ENCODE measurements around the gene METAP1D. TPM values are rescaled to one million over a fixed set of nuclear protein-coding genes. Genes with fewer than 3 reads are reported as not detected.
A peak's percentile ranks its signal among the peaks of the same experiment; 100 is the strongest.

METAP1D gene
- polyA plus RNA-seq, 2 of the 4 experiments (the other 2 are of a cell fraction) = 7.3 to 13.3 TPM

DNA sequence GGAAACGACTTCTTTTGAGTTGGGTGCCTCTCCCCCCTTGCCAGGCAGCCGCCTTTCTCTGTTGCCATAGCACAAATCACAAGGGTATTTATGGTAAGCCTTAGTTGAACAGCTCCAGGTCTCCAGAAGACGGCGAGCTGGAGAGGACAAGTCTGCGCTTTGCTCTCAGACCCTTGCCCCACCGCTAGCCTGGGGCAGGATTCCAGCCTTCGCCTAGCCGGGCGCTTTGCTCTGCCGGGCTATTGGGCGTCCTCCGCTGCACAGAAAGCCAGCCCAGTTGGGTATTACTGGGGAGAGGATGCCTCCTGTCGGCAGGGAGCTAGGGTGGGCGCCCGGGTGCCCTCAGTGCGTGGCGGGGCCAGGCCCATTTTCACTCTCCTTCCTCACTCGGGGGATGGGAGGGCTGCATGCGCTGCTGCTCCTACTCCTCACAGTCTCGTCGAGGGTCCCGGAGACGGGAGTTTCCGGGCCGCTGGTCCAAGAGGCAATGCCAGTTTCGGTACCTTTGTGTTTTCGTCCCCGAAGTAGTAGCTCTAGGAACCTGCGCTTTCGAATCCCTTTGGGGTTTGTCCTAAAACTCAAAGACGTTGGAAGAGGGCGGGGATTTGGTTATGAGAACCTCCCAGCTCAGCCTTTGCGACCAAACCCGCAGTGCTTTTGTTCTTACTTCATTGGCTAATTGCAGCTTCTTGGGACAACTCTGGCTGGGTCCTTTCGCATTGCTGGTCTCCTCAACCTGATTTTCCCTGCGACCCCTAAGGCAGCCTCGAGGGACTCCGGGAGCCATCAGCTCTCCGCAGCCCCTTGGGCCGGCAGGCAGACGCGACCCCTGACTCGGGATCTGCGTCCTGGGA lies 106.6 kb downstream of the METAP1D start:
- Histone ChIP-seq H3K4me1 (peaks cover 7% of the 10 kb centered on the region; the same call in 2 of the 3 replicates), H3K4me3 (peak overlapping the region; percentile 55), H3K27ac (peak overlapping the region; percentile 58 to 75), H3K9me3 (no peaks in the 10 kb centered on the region), H3K4me2 (peak overlapping the region; percentile 96)
- 22% methylated on average over 27 of the region's 44 CpGs for WGBS (ENCODE audit: missing lambda C conversion rate)
- DNase-seq (ENCODE audit: low read depth in 1 of 2, low spot score in 1 of 2) (peak; percentile 71 to 82), FAIRE-seq (no peak), ATAC-seq (peak; percentile 65 to 78)
- ChIA-PET POLR2A (interaction anchor here (0.6 to 1.2 kb wide), 4 partner anchors 11 to 184 kb away, joined by 3 to 9 read pairs (median 6); partner anchors contain the start of genes DLX1 and HAT1), CTCF (interaction anchor here (0.6 to 9.4 kb wide), 48 partner anchors 10 to 547 kb away, joined by 3 to 128 read pairs (median 4); partner anchors contain the start of genes DLX1, HAT1 and SLC25A12)
- TF ChIP-seq ESRRA (IDR thresholded peaks at IDR 0.05; ENCODE audit: borderline replicate concordance, low read length) = no peak
- no peak for TF ChIP-seq EHF (CRISPR knock-in tag; IDR thresholded peaks at IDR 0.05)
- TF ChIP-seq HOXB13 (CRISPR knock-in tag; IDR thresholded peaks at IDR 0.05; ENCODE audit: low read depth) = no peak
- TF ChIP-seq, protein P1, sequence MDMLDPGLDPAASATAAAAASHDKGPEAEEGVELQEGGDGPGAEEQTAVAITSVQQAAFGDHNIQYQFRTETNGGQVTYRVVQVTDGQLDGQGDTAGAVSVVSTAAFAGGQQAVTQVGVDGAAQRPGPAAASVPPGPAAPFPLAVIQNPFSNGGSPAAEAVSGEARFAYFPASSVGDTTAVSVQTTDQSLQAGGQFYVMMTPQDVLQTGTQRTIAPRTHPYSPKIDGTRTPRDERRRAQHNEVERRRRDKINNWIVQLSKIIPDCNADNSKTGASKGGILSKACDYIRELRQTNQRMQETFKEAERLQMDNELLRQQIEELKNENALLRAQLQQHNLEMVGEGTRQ (IDR thresholded peaks at IDR 0.05) = no peak
- no peak for TF ChIP-seq NFE2L2 (conservative IDR thresholded peaks at IDR 0.05; ENCODE audit: low read length)
- no peak for TF ChIP-seq FOSB (CRISPR knock-in tag; IDR thresholded peaks at IDR 0.05)
- no peak for TF ChIP-seq EP300 (IDR thresholded peaks at IDR 0.05)
- no peak for TF ChIP-seq GATA3 (IDR thresholded peaks at IDR 0.05; ENCODE audit: borderline replicate concordance)
- no peak for TF ChIP-seq CBX2 (IDR thresholded peaks at IDR 0.05; ENCODE audit: borderline replicate concordance, low read depth)
- TF ChIP-seq, protein P2, sequence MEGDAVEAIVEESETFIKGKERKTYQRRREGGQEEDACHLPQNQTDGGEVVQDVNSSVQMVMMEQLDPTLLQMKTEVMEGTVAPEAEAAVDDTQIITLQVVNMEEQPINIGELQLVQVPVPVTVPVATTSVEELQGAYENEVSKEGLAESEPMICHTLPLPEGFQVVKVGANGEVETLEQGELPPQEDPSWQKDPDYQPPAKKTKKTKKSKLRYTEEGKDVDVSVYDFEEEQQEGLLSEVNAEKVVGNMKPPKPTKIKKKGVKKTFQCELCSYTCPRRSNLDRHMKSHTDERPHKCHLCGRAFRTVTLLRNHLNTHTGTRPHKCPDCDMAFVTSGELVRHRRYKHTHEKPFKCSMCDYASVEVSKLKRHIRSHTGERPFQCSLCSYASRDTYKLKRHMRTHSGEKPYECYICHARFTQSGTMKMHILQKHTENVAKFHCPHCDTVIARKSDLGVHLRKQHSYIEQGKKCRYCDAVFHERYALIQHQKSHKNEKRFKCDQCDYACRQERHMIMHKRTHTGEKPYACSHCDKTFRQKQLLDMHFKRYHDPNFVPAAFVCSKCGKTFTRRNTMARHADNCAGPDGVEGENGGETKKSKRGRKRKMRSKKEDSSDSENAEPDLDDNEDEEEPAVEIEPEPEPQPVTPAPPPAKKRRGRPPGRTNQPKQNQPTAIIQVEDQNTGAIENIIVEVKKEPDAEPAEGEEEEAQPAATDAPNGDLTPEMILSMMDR (IDR thresholded peaks at IDR 0.05) = peak; percentile 67
- TF ChIP-seq FOXS1 (CRISPR knock-in tag; IDR thresholded peaks at IDR 0.05) = no peak
- TF ChIP-seq TFCP2L1 (CRISPR knock-in tag; IDR thresholded peaks at IDR 0.05) = no peak
- no peak for TF ChIP-seq CHD2 (IDR thresholded peaks at IDR 0.05; ENCODE audit: low read length, partially characterized antibody)
- peak; percentile 82 for TF ChIP-seq SMC3 (IDR thresholded peaks at IDR 0.05)
- TF ChIP-seq, protein P3, sequence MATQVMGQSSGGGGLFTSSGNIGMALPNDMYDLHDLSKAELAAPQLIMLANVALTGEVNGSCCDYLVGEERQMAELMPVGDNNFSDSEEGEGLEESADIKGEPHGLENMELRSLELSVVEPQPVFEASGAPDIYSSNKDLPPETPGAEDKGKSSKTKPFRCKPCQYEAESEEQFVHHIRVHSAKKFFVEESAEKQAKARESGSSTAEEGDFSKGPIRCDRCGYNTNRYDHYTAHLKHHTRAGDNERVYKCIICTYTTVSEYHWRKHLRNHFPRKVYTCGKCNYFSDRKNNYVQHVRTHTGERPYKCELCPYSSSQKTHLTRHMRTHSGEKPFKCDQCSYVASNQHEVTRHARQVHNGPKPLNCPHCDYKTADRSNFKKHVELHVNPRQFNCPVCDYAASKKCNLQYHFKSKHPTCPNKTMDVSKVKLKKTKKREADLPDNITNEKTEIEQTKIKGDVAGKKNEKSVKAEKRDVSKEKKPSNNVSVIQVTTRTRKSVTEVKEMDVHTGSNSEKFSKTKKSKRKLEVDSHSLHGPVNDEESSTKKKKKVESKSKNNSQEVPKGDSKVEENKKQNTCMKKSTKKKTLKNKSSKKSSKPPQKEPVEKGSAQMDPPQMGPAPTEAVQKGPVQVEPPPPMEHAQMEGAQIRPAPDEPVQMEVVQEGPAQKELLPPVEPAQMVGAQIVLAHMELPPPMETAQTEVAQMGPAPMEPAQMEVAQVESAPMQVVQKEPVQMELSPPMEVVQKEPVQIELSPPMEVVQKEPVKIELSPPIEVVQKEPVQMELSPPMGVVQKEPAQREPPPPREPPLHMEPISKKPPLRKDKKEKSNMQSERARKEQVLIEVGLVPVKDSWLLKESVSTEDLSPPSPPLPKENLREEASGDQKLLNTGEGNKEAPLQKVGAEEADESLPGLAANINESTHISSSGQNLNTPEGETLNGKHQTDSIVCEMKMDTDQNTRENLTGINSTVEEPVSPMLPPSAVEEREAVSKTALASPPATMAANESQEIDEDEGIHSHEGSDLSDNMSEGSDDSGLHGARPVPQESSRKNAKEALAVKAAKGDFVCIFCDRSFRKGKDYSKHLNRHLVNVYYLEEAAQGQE (IDR thresholded peaks at IDR 0.05) = no peak
- TF ChIP-seq CHD4 (IDR thresholded peaks at IDR 0.05; ENCODE audit: borderline replicate concordance) = no peak
- TF ChIP-seq JUNB (IDR thresholded peaks at IDR 0.05) = no peak
- TF ChIP-seq BHLHE40 (IDR thresholded peaks at IDR 0.05; ENCODE audit: low read depth, low read length) = no peak
- no peak for TF ChIP-seq RARB (CRISPR knock-in tag; IDR thresholded peaks at IDR 0.05)
- TF ChIP-seq, protein P4, sequence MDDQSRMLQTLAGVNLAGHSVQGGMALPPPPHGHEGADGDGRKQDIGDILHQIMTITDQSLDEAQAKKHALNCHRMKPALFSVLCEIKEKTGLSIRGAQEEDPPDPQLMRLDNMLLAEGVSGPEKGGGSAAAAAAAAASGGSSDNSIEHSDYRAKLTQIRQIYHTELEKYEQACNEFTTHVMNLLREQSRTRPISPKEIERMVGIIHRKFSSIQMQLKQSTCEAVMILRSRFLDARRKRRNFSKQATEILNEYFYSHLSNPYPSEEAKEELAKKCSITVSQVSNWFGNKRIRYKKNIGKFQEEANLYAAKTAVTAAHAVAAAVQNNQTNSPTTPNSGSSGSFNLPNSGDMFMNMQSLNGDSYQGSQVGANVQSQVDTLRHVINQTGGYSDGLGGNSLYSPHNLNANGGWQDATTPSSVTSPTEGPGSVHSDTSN (IDR thresholded peaks at IDR 0.05) = no peak
- peak; percentile 86 for TF ChIP-seq RAD21 (conservative IDR thresholded peaks at IDR 0.05 in 1 of 2, IDR thresholded peaks at IDR 0.05 in 1 of 2)
- no peak for TF ChIP-seq MAZ (IDR thresholded peaks at IDR 0.05; ENCODE audit: borderline replicate concordance, low read depth, low read length)
- TF ChIP-seq RFX5 (IDR thresholded peaks at IDR 0.05) = no peak
- TF ChIP-seq, protein P5, sequence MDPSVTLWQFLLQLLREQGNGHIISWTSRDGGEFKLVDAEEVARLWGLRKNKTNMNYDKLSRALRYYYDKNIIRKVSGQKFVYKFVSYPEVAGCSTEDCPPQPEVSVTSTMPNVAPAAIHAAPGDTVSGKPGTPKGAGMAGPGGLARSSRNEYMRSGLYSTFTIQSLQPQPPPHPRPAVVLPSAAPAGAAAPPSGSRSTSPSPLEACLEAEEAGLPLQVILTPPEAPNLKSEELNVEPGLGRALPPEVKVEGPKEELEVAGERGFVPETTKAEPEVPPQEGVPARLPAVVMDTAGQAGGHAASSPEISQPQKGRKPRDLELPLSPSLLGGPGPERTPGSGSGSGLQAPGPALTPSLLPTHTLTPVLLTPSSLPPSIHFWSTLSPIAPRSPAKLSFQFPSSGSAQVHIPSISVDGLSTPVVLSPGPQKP (IDR thresholded peaks at IDR 0.05; ENCODE audit: low read depth, low read length) = no peak
- no peak for TF ChIP-seq CBX8 (IDR thresholded peaks at IDR 0.05)
- no peak for TF ChIP-seq ZC3H11A (IDR thresholded peaks at IDR 0.05)
- no peak for TF ChIP-seq HOXA7 (CRISPR knock-in tag; IDR thresholded peaks at IDR 0.05)
- TF ChIP-seq TP53 (CRISPR knock-in tag; IDR thresholded peaks at IDR 0.05) = no peak
- TF ChIP-seq RCOR1 (IDR thresholded peaks at IDR 0.05; ENCODE audit: low read depth, low read length) = no peak
- TF ChIP-seq, protein P6, sequence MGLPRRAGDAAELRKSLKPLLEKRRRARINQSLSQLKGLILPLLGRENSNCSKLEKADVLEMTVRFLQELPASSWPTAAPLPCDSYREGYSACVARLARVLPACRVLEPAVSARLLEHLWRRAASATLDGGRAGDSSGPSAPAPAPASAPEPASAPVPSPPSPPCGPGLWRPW (IDR thresholded peaks at IDR 0.05) = no peak
- no peak for TF ChIP-seq FOSL2 (IDR thresholded peaks at IDR 0.05)
- no peak for TF ChIP-seq FOSL2 (CRISPR knock-in tag; IDR thresholded peaks at IDR 0.05)
- no peak for TF ChIP-seq EHMT2 (IDR thresholded peaks at IDR 0.05; ENCODE audit: low read depth)
